Trophoblast cell (in vitro differentiated cells and primary cell): ENCODE measurements around the gene CASP8AP2. TPM values are rescaled to one million over a fixed set of nuclear protein-coding genes. Genes with fewer than 3 reads are reported as not detected.
"Not testable (repeated sequence)": the region's sequence is repeated elsewhere in the genome, so short reads cannot be mapped to it uniquely, and the experiment has no call there.

ENCODE experiments used
- DNase-seq, 2 donors: peaks; one replicate each; pipeline ENCODE4 v3.0.0-alpha.2; 2016
- H2AFZ ChIP-seq: 2 replicates; pipeline ENCODE4 v1.6.1; 2013; ENCODE audit warnings: low read length, moderate library complexity, mild to moderate bottlenecking; ENCODE audit not compliant: insufficient read depth, poor library complexity
- H2AK5ac ChIP-seq: 2 replicates; pipeline ENCODE4 v1.6.1; 2013; ENCODE audit warnings: mild to moderate bottlenecking, low read length
- H2BK120ac ChIP-seq: 2 replicates; pipeline ENCODE4 v1.6.1; 2013; ENCODE audit warnings: low read length, mild to moderate bottlenecking, moderate library complexity; ENCODE audit not compliant: insufficient read depth, poor library complexity
- H2BK12ac ChIP-seq: 2 replicates; pipeline ENCODE4 v1.6.1; 2013; ENCODE audit warnings: mild to moderate bottlenecking, low read length, moderate library complexity
- H2BK5ac ChIP-seq: 2 replicates; pipeline ENCODE4 v1.6.1; 2013; ENCODE audit warnings: low read length, low read depth, moderate library complexity, mild to moderate bottlenecking; ENCODE audit not compliant: poor library complexity
- H3K14ac ChIP-seq: 2 replicates; pipeline ENCODE4 v1.6.1; 2013; ENCODE audit warnings: mild to moderate bottlenecking, low read length
- H3K18ac ChIP-seq: 2 replicates; pipeline ENCODE4 v1.6.1; 2013; ENCODE audit warnings: mild to moderate bottlenecking, low read length
- H3K23ac ChIP-seq: 2 replicates; pipeline ENCODE4 v1.6.1; 2013; ENCODE audit warnings: low read length
- H3K27ac ChIP-seq: 2 replicates; pipeline ENCODE4 v1.5.1; 2013; ENCODE audit warnings: low read depth, mild to moderate bottlenecking, inconsistent platforms, low read length, moderate library complexity
- H3K27me3 ChIP-seq: 2 replicates; pipeline ENCODE4 v1.6.1; 2013; ENCODE audit warnings: inconsistent platforms, mild to moderate bottlenecking, low read length, moderate library complexity; ENCODE audit not compliant: insufficient read depth
- H3K36me3 ChIP-seq, 2 experiments: 1 replicate in 1 of 2; 2 replicates in 1 of 2; pipeline ENCODE4 v1.6.1; 2013; ENCODE audit warnings: low read length in 2 of 2, mild to moderate bottlenecking in 2 of 2, moderate library complexity in 1 of 2; ENCODE audit not compliant: insufficient read depth in 2 of 2, control insufficient read depth in 1 of 2
- H3K4ac ChIP-seq: 2 replicates; pipeline ENCODE4 v1.6.1; 2013; ENCODE audit warnings: low read depth, mild to moderate bottlenecking, low read length, moderate library complexity
- H3K4me1 ChIP-seq, 2 experiments: 1 replicate in 1 of 2; 2 replicates in 1 of 2; pipeline ENCODE4 v1.6.1; 2013; ENCODE audit warnings: low read length in 2 of 2, mild to moderate bottlenecking in 2 of 2, moderate library complexity in 1 of 2; ENCODE audit not compliant: insufficient read depth in 2 of 2, control insufficient read depth in 1 of 2
- H3K4me2 ChIP-seq: 2 replicates; pipeline ENCODE4 v1.6.1; 2013; ENCODE audit warnings: inconsistent platforms, mild to moderate bottlenecking, low read length, moderate library complexity
- H3K4me3 ChIP-seq: 2 replicates; pipeline ENCODE4 v1.5.1; 2013; ENCODE audit warnings: mild to moderate bottlenecking, low read depth, low read length, inconsistent platforms
- H3K79me1 ChIP-seq: one replicate; pipeline ENCODE4 v1.6.1; 2013; ENCODE audit warnings: low read length
- H3K79me2 ChIP-seq: 2 replicates; pipeline ENCODE4 v1.6.1; 2013; ENCODE audit warnings: low read length, mild to moderate bottlenecking; ENCODE audit not compliant: control insufficient read depth, insufficient read depth, poor library complexity
- H3K9ac ChIP-seq: 2 replicates; pipeline ENCODE4 v1.6.1; 2013; ENCODE audit warnings: mild to moderate bottlenecking, low read length
- H3K9me3 ChIP-seq: 2 replicates; pipeline ENCODE4 v1.6.1; 2013; ENCODE audit warnings: low read depth, mild to moderate bottlenecking, control low read depth, inconsistent platforms, low read length; ENCODE audit not compliant: insufficient read depth
- H4K12ac ChIP-seq: 2 replicates; pipeline ENCODE4 v1.6.1; 2013; ENCODE audit warnings: low read depth, mild to moderate bottlenecking, low read length, moderate library complexity
- H4K8ac ChIP-seq: 2 replicates; pipeline ENCODE4 v1.6.1; 2013; ENCODE audit warnings: low read depth, mild to moderate bottlenecking, low read length, moderate library complexity
- H4K91ac ChIP-seq: one replicate; pipeline ENCODE4 v1.6.1; 2013; ENCODE audit warnings: low read depth, mild to moderate bottlenecking, low read length, moderate library complexity
- WGBS: extraction: QIAGEN DNeasy Blood & Tissue Kit; methylation state at CpG from one replicate; pipeline ENCODE4 v1.1.7; 2013; ENCODE audit warnings: missing lambda C conversion rate; ENCODE audit not compliant: insufficient read length, insufficient coverage; ENCODE audit errors: extremely low coverage; 5-methylcytosine and 5-hydroxymethylcytosine counted together
- polyA plus RNA-seq: library from polyadenylated mRNA; stranded (reverse); fragments of 200-250 nt; gene quantifications from 2 replicates; pipeline ENCODE4 v1.2.3, GENCODE V29; 2013

CASP8AP2 gene
- 9.8 and 10.6 TPM in 2 replicates for polyA plus RNA-seq

GRCh38 chr6:89829472-89830169 is at the start of gene CASP8AP2:
Gene CASP8AP2, plus strand, starts transcription at chr6:89829880.
- peaks cover 6% of the 10 kb centered on the region for H3K79me2 ChIP-seq
- peak within 1 kb of the TSS; percentile 94 for H3K18ac ChIP-seq
- H3K36me3 ChIP-seq = peaks cover 4 to 8% of the 10 kb centered on the region in 2 experiments
- H3K9me3 ChIP-seq = no peaks in the 10 kb centered on the region
- peak within 1 kb of the TSS; percentile 83 for H4K12ac ChIP-seq
- peak within 1 kb of the TSS; percentile 99 for H4K8ac ChIP-seq
- H3K27ac ChIP-seq = peak within 1 kb of the TSS; percentile 87
- no CpG with 5 or more reads among the region's 41 CpGs for WGBS
- peak within 1 kb of the TSS; percentile 40 for H3K23ac ChIP-seq
- H2BK120ac ChIP-seq = peak within 1 kb of the TSS; percentile 92
- peak within 1 kb of the TSS; percentile 91 for H2AK5ac ChIP-seq
- peaks cover 6 to 7% of the 10 kb centered on the region in 2 experiments for H3K4me1 ChIP-seq
- DNase-seq = peak; percentile 97 to 99
- H3K27me3 ChIP-seq = no peaks in the 10 kb centered on the region
- peak within 1 kb of the TSS; percentile 95 for H3K4me2 ChIP-seq
- H3K9ac ChIP-seq = peak within 1 kb of the TSS; percentile 93
- H3K14ac ChIP-seq = peak within 1 kb of the TSS; percentile 99
- H2BK12ac ChIP-seq = peak within 1 kb of the TSS; percentile 66
- H3K4ac ChIP-seq = peak within 1 kb of the TSS; percentile 97
- peak within 1 kb of the TSS; percentile 94 for H2BK5ac ChIP-seq
- peak within 1 kb of the TSS; percentile 97 for H2AFZ ChIP-seq
- H3K79me1 ChIP-seq = peaks cover 9% of the 10 kb centered on the region
- peak within 1 kb of the TSS; percentile 92 for H4K91ac ChIP-seq
- peak within 1 kb of the TSS; percentile 91 for H3K4me3 ChIP-seq

GRCh38 chr6:89781070-89782034 is 48.3 kb upstream of the CASP8AP2 start:
- no peak for DNase-seq
- no CpG with 5 or more reads among the region's 6 CpGs for WGBS

DNA sequence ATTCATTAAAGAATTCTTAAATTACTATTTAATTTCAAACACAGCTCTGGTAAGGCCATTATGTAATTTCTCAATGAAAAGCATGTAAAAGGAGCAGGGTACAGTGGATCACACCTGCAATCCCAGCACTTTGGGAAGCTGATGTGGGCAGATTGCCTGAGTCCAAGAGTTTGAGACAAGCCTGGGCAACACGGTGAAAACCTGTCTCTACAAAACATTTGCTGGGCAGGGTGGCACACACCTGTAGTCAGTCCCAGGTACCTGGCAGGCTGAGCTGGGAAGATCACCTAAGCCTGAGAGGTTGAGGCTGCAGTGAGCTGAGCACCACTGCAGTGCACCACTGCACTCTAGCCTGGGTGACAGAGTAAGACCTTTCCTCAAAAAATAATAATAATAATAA is 47.5 kb upstream of the CASP8AP2 start:
- Histone ChIP-seq H3K27ac (no peak overlapping the region), H3K36me3 (peaks cover 17 to 21% of the 10 kb centered on the region in 2 experiments), H2BK120ac (no peak overlapping the region), H3K23ac (no peak overlapping the region), H4K8ac (no peak overlapping the region), H4K91ac (no peak overlapping the region), H3K79me1 (no peaks in the 10 kb centered on the region), H3K14ac (no peak overlapping the region), H3K4ac (no peak overlapping the region), H2BK12ac (no peak overlapping the region), H3K18ac (no peak overlapping the region), H3K9me3 (peaks cover 5% of the 10 kb centered on the region), H3K79me2 (no peaks in the 10 kb centered on the region), H2AFZ (no peak overlapping the region), H2BK5ac (no peak overlapping the region), H2AK5ac (no peak overlapping the region), H3K4me3 (no peak overlapping the region), H3K4me1 (no peaks in the 10 kb centered on the region), H4K12ac (no peak overlapping the region), H3K27me3 (no peaks in the 10 kb centered on the region), H3K4me2 (no peak overlapping the region), H3K9ac (no peak overlapping the region)
- DNase-seq = no peak
- no CpG with 5 or more reads among the region's 1 CpG for WGBS

More at GRCh38 chr6:89781070-89782034, 48.3 kb upstream of the CASP8AP2 start:
- H3K4me1 ChIP-seq = no peaks in the 10 kb centered on the region
- H3K27me3 ChIP-seq = no peaks in the 10 kb centered on the region
- no peak overlapping the region for H3K18ac ChIP-seq
- H2AK5ac ChIP-seq = no peak overlapping the region
- H2AFZ ChIP-seq = no peak overlapping the region
- H4K91ac ChIP-seq = no peak overlapping the region
- H3K4me3 ChIP-seq = no peak overlapping the region
- H2BK5ac ChIP-seq = no peak overlapping the region
- no peak overlapping the region for H3K4ac ChIP-seq
- H2BK120ac ChIP-seq = no peak overlapping the region
- no peak overlapping the region for H3K27ac ChIP-seq
- H3K79me2 ChIP-seq = no peaks in the 10 kb centered on the region
- H3K9ac ChIP-seq = no peak overlapping the region
- no peak overlapping the region for H3K4me2 ChIP-seq
- H2BK12ac ChIP-seq = no peak overlapping the region
- peaks cover 5% of the 10 kb centered on the region for H3K9me3 ChIP-seq
- no peaks in the 10 kb centered on the region for H3K79me1 ChIP-seq
- H4K12ac ChIP-seq = no peak overlapping the region
- H4K8ac ChIP-seq = no peak overlapping the region
- no peak overlapping the region for H3K23ac ChIP-seq
- no peak overlapping the region for H3K14ac ChIP-seq
- peaks cover 17 to 20% of the 10 kb centered on the region in 2 experiments for H3K36me3 ChIP-seq

GRCh38 chr6:89783293-89783692 is 46.4 kb upstream of the CASP8AP2 start:
- not testable (repeated sequence) for H2BK12ac ChIP-seq, H3K18ac ChIP-seq, H3K14ac ChIP-seq, H3K79me2 ChIP-seq, H2AFZ ChIP-seq, H2AK5ac ChIP-seq, H2BK120ac ChIP-seq, H4K91ac ChIP-seq, H3K4me3 ChIP-seq, H4K8ac ChIP-seq, H3K9ac ChIP-seq, H3K23ac ChIP-seq, H3K4me2 ChIP-seq, H3K4ac ChIP-seq, H3K9me3 ChIP-seq, H4K12ac ChIP-seq, H2BK5ac ChIP-seq, H3K79me1 ChIP-seq, H3K4me1 ChIP-seq, H3K27ac ChIP-seq, H3K27me3 ChIP-seq
- no CpG with 5 or more reads among the region's 7 CpGs for WGBS
- H3K36me3 ChIP-seq = peaks cover 17 to 27% of the 10 kb centered on the region in 2 experiments
- peak; percentile 56 to 67 for DNase-seq
